Testis (tissue), 5 donors: ENCODE measurements around the gene CD101. TPM values are rescaled to one million over a fixed set of nuclear protein-coding genes. Genes with fewer than 3 reads are reported as not detected.

Experiments used
- DNase-seq: peaks from one replicate; pipeline ENCODE4 v3.0.0-alpha.2; 2019
- H3K27ac ChIP-seq, 2 donors: fragments of 200-600 bp; sonication (generic); one replicate each; pipeline ENCODE4 v1.5.1; 2019
- H3K27me3 ChIP-seq: fragments of 200-600 bp; sonication (generic); one replicate; pipeline ENCODE4 v1.5.1; 2019
- H3K36me3 ChIP-seq: fragments of 200-600 bp; sonication (generic); one replicate; pipeline ENCODE4 v1.5.1; 2017; ENCODE audit warnings: low read depth; ENCODE audit errors: missing control alignments
- H3K4me1 ChIP-seq: fragments of 200-600 bp; sonication (generic); one replicate; pipeline ENCODE4 v1.5.1; 2019
- H3K4me3 ChIP-seq, 2 donors: fragments of 200-600 bp; sonication (generic); one replicate each; pipeline ENCODE4 v1.5.1; 2017 to 2019
- H3K9me3 ChIP-seq: fragments of 200-600 bp; sonication (generic); one replicate; pipeline ENCODE4 v1.5.1; 2017
- POLR2A ChIP-seq: fragments of 450-650 bp; IDR thresholded peaks from one replicate; pipeline ENCODE4 v1.6.1; 2017; ENCODE audit warnings: antibody characterized with exemption, mild to moderate bottlenecking, moderate library complexity
- WGBS, 2 donors: methylation state at CpG; one replicate each; pipeline ENCODE4 v1.1.5; 2018; 5-methylcytosine and 5-hydroxymethylcytosine counted together
- intact Hi-C: fragments of 100-400 bp; cut with DNase I; formaldehyde crosslinking; loops from one replicate; pipeline ENCODE4 v1.15.1; 2023; ENCODE audit warnings: low total_unique reads
- long read RNA-seq, 2 donors: transcript quantifications; one replicate each; lab custom pipeline, GENCODE V29; 2026
- polyA plus RNA-seq: library from polyadenylated mRNA; stranded (reverse); fragments of 350-450 nt; fragmentation: Illumina TruSeq; extraction: RNeasy Lipid Tissue Mini Kit (QIAGEN cat#74804); gene quantifications from one replicate; pipeline ENCODE4 v1.2.3, GENCODE V29; 2014; ENCODE audit warnings: low read depth, low replicate concordance; ENCODE audit not compliant: insufficient read depth
- total RNA-seq, 2 donors: library from RNA; depleted of rRNA; stranded (reverse); fragments of >200 nt; gene quantifications; one replicate each; pipeline ENCODE4 v1.2.3, GENCODE V29; 2016
- TF ChIP-seq, protein P1 (sequence below), 3 experiments: fragments of 450-650 bp in 2 of 3; fragments of 200-600 bp in 1 of 3; sonication (generic) in 1 of 3; IDR thresholded peaks; one replicate each; pipeline ENCODE4 v1.5.1; 2016 to 2019; ENCODE audit warnings: antibody characterized with exemption in 3 of 3, mild to moderate bottlenecking in 2 of 3, moderate library complexity in 1 of 3

The CD101 gene, protein sequence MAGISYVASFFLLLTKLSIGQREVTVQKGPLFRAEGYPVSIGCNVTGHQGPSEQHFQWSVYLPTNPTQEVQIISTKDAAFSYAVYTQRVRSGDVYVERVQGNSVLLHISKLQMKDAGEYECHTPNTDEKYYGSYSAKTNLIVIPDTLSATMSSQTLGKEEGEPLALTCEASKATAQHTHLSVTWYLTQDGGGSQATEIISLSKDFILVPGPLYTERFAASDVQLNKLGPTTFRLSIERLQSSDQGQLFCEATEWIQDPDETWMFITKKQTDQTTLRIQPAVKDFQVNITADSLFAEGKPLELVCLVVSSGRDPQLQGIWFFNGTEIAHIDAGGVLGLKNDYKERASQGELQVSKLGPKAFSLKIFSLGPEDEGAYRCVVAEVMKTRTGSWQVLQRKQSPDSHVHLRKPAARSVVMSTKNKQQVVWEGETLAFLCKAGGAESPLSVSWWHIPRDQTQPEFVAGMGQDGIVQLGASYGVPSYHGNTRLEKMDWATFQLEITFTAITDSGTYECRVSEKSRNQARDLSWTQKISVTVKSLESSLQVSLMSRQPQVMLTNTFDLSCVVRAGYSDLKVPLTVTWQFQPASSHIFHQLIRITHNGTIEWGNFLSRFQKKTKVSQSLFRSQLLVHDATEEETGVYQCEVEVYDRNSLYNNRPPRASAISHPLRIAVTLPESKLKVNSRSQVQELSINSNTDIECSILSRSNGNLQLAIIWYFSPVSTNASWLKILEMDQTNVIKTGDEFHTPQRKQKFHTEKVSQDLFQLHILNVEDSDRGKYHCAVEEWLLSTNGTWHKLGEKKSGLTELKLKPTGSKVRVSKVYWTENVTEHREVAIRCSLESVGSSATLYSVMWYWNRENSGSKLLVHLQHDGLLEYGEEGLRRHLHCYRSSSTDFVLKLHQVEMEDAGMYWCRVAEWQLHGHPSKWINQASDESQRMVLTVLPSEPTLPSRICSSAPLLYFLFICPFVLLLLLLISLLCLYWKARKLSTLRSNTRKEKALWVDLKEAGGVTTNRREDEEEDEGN
- 1 to 10 TPM in 1 of 2 donors, under 1 TPM in 1; 0.79 to 1.2 TPM for total RNA-seq
- polyA plus RNA-seq, result 1.4 TPM
- long read RNA-seq, donor 1, result 0 reads
- long read RNA-seq, donor 2, result 0 reads

DNA sequence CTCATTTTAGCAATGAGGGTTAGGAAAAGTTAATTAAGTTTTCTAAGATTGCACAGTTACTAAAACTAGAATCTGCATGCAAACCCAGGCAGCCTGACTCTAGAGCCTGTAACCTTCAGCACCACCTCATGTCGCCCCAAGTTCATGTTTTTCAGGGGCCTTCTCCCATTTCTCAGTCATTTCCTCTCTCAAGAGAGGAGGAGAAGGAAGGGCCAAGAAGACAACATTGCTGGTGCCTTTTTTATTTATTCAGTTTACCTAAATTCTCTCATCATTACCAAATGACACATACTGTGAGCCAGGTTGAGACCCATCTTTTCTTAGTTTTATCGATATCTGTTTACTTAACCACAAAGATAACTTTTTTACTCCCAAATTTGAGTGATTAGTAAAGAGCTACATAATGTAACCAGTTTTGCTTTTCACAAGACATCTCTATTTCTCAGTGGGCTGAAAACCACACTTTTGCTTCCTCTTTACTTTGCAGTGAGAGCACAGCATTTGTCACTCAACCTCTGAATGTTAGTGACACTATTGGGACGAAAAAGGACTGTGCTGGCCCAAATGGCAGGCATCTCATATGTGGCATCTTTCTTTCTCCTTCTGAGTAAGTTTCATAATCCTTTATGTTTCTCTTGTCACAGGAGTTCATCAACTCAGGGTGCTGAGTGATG is at the start of gene CD101:
Gene CD101, plus strand, starts transcription at position 507 of the 674 bp plus-strand sequence. Its CDS starts 58 bp downstream, at position 565.
- DNase-seq, result no peak
- Histone ChIP-seq H3K27me3 (no peaks in the 10 kb centered on the region), H3K9me3 (no peaks in the 10 kb centered on the region), H3K27ac (no peak within 1 kb of the TSS), H3K4me3 (no peak within 1 kb of the TSS), H3K4me1 (no peaks in the 10 kb centered on the region), H3K36me3 (no peaks in the 10 kb centered on the region)
- TF ChIP-seq, protein P1, sequence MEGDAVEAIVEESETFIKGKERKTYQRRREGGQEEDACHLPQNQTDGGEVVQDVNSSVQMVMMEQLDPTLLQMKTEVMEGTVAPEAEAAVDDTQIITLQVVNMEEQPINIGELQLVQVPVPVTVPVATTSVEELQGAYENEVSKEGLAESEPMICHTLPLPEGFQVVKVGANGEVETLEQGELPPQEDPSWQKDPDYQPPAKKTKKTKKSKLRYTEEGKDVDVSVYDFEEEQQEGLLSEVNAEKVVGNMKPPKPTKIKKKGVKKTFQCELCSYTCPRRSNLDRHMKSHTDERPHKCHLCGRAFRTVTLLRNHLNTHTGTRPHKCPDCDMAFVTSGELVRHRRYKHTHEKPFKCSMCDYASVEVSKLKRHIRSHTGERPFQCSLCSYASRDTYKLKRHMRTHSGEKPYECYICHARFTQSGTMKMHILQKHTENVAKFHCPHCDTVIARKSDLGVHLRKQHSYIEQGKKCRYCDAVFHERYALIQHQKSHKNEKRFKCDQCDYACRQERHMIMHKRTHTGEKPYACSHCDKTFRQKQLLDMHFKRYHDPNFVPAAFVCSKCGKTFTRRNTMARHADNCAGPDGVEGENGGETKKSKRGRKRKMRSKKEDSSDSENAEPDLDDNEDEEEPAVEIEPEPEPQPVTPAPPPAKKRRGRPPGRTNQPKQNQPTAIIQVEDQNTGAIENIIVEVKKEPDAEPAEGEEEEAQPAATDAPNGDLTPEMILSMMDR (IDR thresholded peaks at IDR 0.05), result no peak
- TF ChIP-seq POLR2A, result no peak
- WGBS, 2 donors, result 78 to 85% methylated on average over 3 of the region's 3 CpGs
- intact Hi-C loops, result no loop called here

DNA sequence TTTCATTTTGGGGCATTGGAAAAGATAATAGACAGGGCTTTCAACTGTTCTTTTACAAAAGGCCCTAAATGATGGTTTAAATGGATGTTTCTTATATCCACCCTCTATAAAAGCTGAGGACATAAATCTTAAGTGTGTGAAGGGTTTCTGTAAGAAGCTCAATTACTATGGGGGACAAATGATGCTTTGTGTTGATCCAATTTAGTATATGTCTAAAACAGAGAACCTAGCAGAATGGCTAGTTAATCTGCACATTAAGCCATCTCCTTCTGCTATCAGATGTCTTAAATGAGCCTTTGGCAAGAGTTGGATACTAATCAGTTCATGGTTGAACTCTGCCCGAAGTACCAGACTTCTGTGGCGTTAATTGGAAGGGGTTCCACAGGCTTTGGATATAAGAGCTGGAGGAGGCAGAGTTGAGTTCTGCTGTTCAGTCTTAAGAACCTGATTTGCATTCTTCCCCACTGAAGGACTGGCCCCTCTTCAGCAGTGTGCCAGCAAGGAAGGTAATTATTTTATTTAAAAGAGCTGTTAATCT is 48.8 kb upstream of the CD101 start:
- no peak for TF ChIP-seq POLR2A
- TF ChIP-seq, protein P1 (IDR thresholded peaks at IDR 0.05), result no peak
- Histone ChIP-seq H3K4me3 (no peak overlapping the region), H3K27ac (no peak overlapping the region), H3K4me1 (no peaks in the 10 kb centered on the region), H3K27me3 (no peaks in the 10 kb centered on the region), H3K36me3 (no peaks in the 10 kb centered on the region), H3K9me3 (no peaks in the 10 kb centered on the region)
- WGBS, 2 donors, result 89 to 95% methylated on average over 2 of the region's 2 CpGs
- intact Hi-C loops, result no loop called here
- DNase-seq, result no peak

- Histone ChIP-seq H3K9me3 (no peaks in the 10 kb centered on the region), H3K36me3 (no peaks in the 10 kb centered on the region), H3K4me3 (no peak overlapping the region), H3K4me1 (no peaks in the 10 kb centered on the region), H3K27me3 (no peaks in the 10 kb centered on the region), H3K27ac (no peak overlapping the region)
- no peak for DNase-seq
- intact Hi-C loops, result no loop called here
- WGBS, 2 donors, result 77 to 84% methylated on average over 3 of the region's 3 CpGs
- TF ChIP-seq, protein P1 (IDR thresholded peaks at IDR 0.05), result no peak
- no peak for TF ChIP-seq POLR2A
Measured at GRCh38 chr1:116954440-116954839, 47.1 kb upstream of the CD101 start.

DNA sequence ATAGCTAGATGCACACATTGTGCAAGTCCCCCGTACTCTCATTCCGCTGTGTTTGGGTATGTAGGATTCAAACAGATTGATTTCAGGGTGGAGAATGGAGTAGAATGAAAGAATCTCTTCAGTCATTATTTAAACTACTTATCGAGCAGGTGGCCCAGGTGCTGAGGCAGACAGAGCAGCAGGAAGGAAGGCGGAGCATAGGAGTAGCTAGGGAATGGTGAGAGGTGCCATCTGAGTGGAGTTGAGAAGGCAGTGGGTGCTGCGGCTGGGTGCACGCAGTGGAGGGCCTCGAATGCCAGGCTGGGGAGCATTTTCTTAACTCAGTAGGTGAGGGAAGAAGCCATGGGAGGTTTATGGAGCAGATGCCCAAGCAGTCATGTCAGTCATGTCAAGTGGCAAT is 45.2 kb upstream of the CD101 start:
- intact Hi-C loops, result no loop called here
- no peaks in the 10 kb centered on the region for H3K36me3 ChIP-seq
- no peak for DNase-seq
- no peaks in the 10 kb centered on the region for H3K4me1 ChIP-seq
- TF ChIP-seq POLR2A, result no peak
- H3K4me3 ChIP-seq, result no peak overlapping the region
- no peak overlapping the region for H3K27ac ChIP-seq
- WGBS, 2 donors, result 91 to 95% methylated on average over 7 of the region's 7 CpGs
- H3K27me3 ChIP-seq, result no peaks in the 10 kb centered on the region
- no peaks in the 10 kb centered on the region for H3K9me3 ChIP-seq
